ENCODE data around the gene MYH14. TPM values are rescaled to one million over a fixed set of nuclear protein-coding genes. Genes with fewer than 3 reads are reported as not detected.

The MYH14 gene
- total and polyA plus RNA-seq, 2 experiments from 2014 or later: 1.8 to 3.0 TPM

DNA sequence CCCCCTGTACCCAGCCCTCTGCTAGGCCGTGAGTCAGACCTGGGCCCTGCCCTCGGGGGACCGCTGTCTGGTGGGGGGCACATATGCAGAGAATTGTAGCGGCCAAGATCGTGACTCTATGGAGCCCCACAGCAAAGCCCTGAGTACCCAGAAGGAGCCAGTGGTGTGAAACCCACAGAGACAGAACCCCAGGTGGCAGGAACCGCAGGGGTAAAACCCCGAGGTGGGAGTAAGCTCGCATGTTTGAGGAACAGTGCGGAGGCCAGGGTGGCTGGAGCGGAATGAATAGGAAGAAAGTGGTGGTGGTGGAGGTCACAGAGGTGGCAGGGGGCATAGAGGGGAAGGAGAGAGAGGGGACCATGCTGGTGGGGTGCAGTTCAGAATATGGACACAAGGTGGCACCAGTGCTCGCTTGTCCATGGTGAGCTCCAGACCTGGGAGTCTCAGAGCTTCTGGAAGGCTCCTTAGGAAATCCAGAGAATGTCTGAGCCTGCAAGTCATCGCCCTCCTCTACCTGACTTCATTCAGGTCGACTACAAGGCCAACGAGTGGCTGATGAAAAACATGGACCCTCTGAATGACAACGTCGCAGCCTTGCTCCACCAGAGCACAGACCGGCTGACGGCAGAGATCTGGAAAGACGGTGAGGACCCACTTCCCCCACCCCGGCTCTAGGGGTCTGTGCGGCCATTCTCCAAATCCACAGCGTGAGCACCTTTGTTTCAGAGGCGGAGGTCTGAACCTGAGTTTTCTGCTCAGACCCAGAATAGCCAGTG, 48.9 kb downstream of the MYH14 start:
- Histone ChIP-seq H3K4me3 (no peak overlapping the region), H3K27me3 (no peaks in the 10 kb centered on the region), H3K4me1 (ENCODE audit: low read depth) (no peaks in the 10 kb centered on the region), H3K27ac (no peak overlapping the region), H3K36me3 (no peaks in the 10 kb centered on the region), H3K9me3 (ENCODE audit: low read depth) (no peaks in the 10 kb centered on the region)
- peak in 1 of 2 donors; percentile 34 for DNase-seq (ENCODE audit: low read depth in 1 of 2, low spot score in 1 of 2)
- peak; percentile 69 for TF ChIP-seq CTCF (IDR thresholded peaks at IDR 0.05; ENCODE audit: low read depth, low read length)

DNA sequence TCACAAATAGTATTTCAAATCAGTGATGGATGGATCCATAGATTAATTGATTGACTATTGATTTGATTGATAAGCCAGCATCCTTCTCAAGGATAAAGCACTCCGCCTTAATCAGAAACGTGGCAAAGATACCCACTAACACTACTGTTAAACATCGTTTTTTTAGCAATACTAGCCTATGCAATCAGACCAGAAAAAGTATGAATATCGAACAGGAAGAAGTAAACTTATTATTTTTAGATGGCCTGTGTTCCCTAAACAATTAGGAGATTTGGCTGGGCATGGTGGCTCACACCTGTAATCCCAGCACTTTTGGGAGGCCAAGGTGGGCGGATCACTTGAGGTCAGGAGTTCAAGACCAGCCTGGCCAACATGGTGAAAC, 49.5 kb downstream of the MYH14 start:
- Histone ChIP-seq H3K36me3 (no peaks in the 10 kb centered on the region), H3K27me3 (no peaks in the 10 kb centered on the region), H3K4me1 (ENCODE audit: low read depth) (no peaks in the 10 kb centered on the region), H3K9me3 (ENCODE audit: low read depth) (no peaks in the 10 kb centered on the region), H3K4me3 (no peak overlapping the region), H3K27ac (no peak overlapping the region)
- DNase-seq (ENCODE audit: low read depth in 1 of 2, low spot score in 1 of 2): no peak
- no peak for TF ChIP-seq CTCF (IDR thresholded peaks at IDR 0.05; ENCODE audit: low read depth, low read length)

GRCh38 chr19:50255115-50255514, 51.7 kb downstream of the MYH14 start:
- Histone ChIP-seq H3K36me3 (no peaks in the 10 kb centered on the region), H3K4me1 (ENCODE audit: low read depth) (no peaks in the 10 kb centered on the region), H3K27me3 (no peaks in the 10 kb centered on the region), H3K9me3 (ENCODE audit: low read depth) (no peaks in the 10 kb centered on the region), H3K4me3 (no peak overlapping the region), H3K27ac (no peak overlapping the region)
- peak; percentile 13 for TF ChIP-seq CTCF (IDR thresholded peaks at IDR 0.05; ENCODE audit: low read depth, low read length)
- no peak for DNase-seq (ENCODE audit: low read depth in 1 of 2, low spot score in 1 of 2)

DNA sequence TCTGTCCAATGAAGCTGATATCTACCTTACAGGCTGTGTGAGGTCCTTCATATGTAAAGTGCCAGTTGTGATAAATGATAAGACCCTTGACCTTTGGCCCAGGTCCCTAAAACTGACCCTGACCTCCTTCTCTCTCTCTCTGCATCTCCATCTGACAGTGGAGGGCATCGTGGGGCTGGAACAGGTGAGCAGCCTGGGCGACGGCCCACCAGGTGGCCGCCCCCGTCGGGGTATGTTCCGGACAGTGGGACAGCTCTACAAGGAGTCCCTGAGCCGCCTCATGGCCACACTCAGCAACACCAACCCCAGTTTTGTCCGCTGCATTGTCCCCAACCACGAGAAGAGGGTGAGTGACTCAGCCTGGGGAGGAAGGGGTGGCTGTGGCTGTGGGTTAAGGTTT, 53.7 kb downstream of the MYH14 start:
- no peak for TF ChIP-seq CTCF (IDR thresholded peaks at IDR 0.05; ENCODE audit: low read depth, low read length)
- H3K36me3 ChIP-seq: no peaks in the 10 kb centered on the region
- no peaks in the 10 kb centered on the region for H3K9me3 ChIP-seq (ENCODE audit: low read depth)
- no peak overlapping the region for H3K27ac ChIP-seq
- H3K4me3 ChIP-seq: no peak overlapping the region
- no peak for DNase-seq (ENCODE audit: low read depth in 1 of 2, low spot score in 1 of 2)
- H3K27me3 ChIP-seq: no peaks in the 10 kb centered on the region
- no peaks in the 10 kb centered on the region for H3K4me1 ChIP-seq (ENCODE audit: low read depth)

GRCh38 chr19:50258918-50259372, 55.5 kb downstream of the MYH14 start:
- peak in 1 of 2 donors; percentile 5 for DNase-seq (ENCODE audit: low read depth in 1 of 2, low spot score in 1 of 2)
- H3K4me1 ChIP-seq (ENCODE audit: low read depth): no peaks in the 10 kb centered on the region

More at GRCh38 chr19:50258918-50259372, 55.5 kb downstream of the MYH14 start:
- Histone ChIP-seq H3K9me3 (ENCODE audit: low read depth) (no peaks in the 10 kb centered on the region), H3K27ac (no peak overlapping the region), H3K4me3 (no peak overlapping the region), H3K27me3 (no peaks in the 10 kb centered on the region), H3K36me3 (no peaks in the 10 kb centered on the region)
- peak; percentile 53 for TF ChIP-seq CTCF (IDR thresholded peaks at IDR 0.05; ENCODE audit: low read depth, low read length)

All from cardiac muscle cell (in vitro differentiated cells and primary cell).